Activated T-helper 1 cell treated with anti-CD3 and anti-CD28 coated beads, Interleukin-2, amount 50 U/mL, for 16 hours (primary cell): Measurements from ENCODE around the gene LRRTM4.

ENCODE experiments used
- DNase-seq, 2 donors: peaks; one replicate each; pipeline ENCODE4 v3.0.0-alpha.2; 2020; ENCODE audit warnings: low read depth in 1 of 2, low spot score in 1 of 2

The LRRTM4 gene

GRCh38 chr2:77521931-77522470 lies at the start of gene LRRTM4:
Gene LRRTM4 (minus strand): TSS chr2:77522376.
- DNase-seq: no peak

DNA sequence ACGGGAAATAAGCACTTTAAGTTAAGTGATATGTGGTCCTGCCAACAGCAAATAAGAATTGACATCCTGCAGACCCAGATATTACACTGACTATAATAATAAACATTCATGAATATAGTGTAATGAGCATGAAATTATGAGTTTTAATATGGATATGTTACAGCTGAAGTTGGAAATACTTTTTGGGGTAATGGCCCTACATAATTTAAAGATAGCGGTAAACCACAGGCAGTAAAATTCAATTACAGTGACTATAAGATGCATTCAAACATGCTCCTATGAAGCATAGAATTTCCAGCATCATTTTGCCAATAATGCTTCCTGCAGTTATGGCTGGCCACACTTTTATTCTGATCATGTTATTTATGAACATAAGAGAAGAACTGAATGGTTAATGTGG lies 49.4 kb upstream of the LRRTM4 start:
- no peak for DNase-seq

- no peak for DNase-seq
Measured at GRCh38 chr2:77567723-77568122, 45.5 kb upstream of the LRRTM4 start.

DNA sequence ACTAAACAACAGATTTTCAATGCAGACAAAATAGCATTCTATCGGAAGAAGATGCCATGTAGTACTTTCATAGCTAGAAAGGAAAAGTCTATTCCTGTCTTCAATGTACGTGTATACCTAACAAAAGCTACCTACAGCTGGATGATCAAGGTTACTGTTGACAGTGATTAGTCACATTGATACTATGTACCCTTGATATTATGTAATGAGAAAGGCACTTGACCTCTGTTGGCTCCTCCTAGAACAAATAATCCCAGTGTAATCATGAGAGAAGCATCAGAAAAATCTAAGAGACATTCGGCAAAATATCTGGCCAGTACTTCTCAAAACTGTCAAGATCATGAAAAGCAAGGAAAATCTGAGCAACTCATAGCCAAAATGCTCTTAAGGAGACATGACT lies 44.4 kb upstream of the LRRTM4 start:
- DNase-seq: no peak

- DNase-seq: no peak
Measured at GRCh38 chr2:77566131-77566530, 44.0 kb upstream of the LRRTM4 start.

- DNase-seq: no peak
Measured at GRCh38 chr2:77552956-77553355, 30.8 kb upstream of the LRRTM4 start.

GRCh38 chr2:77538031-77538430 lies 15.9 kb upstream of the LRRTM4 start:
- DNase-seq: no peak

DNA sequence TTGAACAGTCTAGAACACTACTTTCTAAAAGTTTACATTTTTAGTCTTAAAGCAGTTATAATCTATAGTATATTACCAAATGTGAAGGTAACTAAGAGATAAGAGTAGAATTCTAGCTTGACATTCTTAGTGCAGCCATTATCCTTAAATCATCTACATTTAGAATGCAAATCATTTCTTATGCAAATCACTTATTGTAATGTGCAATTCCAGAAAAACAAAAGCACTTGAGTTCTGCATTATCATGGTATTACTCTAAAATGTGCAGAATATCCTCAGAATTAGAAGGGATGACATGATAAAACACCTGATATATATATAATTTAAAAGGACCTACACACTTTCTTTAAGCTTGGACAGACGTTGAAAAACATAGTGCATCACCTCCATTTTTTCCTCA lies 712 bp upstream of the LRRTM4 start:
- DNase-seq: no peak

- no peak for DNase-seq
Measured at GRCh38 chr2:77521548-77521891, 656 bp downstream of the LRRTM4 start.

GRCh38 chr2:77520641-77521547 lies 1.3 kb downstream of the LRRTM4 start:
- no peak for DNase-seq

DNA sequence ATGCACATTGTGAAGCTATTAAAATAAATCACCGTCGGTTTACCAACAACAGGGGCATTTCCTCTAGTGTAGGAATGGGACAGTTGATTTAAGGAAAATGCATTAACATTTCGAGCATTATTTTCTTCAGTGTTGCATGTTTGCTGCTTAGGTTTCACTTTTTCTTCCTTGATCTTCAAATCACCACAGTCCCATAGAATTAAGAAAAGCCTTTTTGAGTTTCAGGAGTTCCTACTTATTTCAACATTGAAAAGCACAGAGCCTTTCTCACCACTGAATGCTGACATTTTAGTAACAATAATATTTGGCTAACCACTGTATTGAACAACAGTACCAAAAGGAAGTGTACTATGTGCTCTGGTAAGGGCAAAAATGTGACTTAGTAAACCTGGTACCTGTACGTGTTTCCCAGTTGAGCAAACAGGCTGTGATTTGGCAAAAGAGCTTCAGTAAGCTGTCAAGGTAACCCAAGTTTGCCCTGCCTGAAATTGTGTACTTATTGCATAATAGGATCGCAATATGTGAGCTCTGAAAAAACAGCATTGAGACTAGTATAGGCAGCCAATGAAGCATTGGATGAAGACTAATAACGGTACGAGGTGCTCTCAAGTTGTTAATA lies 2.2 kb downstream of the LRRTM4 start:
- no peak for DNase-seq

- no peak for DNase-seq
Measured at GRCh38 chr2:77519164-77519887, 2.9 kb downstream of the LRRTM4 start.

- DNase-seq: no peak
Measured at GRCh38 chr2:77518311-77518710, 3.9 kb downstream of the LRRTM4 start.

- no peak for DNase-seq
Measured at GRCh38 chr2:77513191-77513590, 9.0 kb downstream of the LRRTM4 start.

- no peak for DNase-seq
Measured at GRCh38 chr2:77512507-77512906, 9.7 kb downstream of the LRRTM4 start.

DNA sequence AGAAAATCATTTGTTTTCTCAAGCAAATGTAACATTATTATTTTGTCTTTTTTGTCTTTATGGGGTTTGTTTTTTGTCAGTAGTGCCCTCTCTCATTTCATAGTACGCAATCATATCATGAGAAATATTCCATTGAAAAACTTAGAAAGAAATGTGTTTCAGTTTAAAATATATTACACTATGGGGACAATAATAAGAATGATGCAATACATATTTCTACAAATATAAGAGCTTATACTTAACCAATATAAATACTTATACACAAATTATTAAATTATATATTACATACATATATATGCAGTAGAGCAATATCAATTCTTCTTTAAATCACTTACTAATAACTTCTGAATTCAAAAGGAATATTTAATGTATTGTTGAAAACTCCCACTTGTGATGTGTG lies 13.7 kb downstream of the LRRTM4 start:
- DNase-seq: no peak

- DNase-seq: no peak
Measured at GRCh38 chr2:77507657-77508056, 14.5 kb downstream of the LRRTM4 start.

DNA sequence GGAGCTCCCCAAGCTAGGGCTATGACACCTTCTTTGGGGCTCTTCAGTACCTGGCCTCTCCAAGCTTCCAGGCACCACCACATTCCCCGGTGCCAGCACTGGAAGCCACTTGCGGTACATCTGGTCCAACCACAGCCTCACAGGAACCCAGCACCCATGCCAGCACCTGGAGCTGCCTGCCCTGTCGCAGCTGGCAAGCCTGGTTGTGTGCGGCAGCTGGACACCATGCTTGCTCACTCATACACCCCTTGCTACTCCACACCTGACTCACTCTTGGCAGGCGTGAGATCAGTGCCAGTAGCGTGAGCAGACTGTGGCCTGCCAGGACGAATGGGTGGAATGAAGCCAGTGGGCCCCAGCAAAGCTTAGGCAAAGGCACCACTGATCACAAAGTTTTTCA lies 34.0 kb downstream of the LRRTM4 start:
- DNase-seq: no peak

DNA sequence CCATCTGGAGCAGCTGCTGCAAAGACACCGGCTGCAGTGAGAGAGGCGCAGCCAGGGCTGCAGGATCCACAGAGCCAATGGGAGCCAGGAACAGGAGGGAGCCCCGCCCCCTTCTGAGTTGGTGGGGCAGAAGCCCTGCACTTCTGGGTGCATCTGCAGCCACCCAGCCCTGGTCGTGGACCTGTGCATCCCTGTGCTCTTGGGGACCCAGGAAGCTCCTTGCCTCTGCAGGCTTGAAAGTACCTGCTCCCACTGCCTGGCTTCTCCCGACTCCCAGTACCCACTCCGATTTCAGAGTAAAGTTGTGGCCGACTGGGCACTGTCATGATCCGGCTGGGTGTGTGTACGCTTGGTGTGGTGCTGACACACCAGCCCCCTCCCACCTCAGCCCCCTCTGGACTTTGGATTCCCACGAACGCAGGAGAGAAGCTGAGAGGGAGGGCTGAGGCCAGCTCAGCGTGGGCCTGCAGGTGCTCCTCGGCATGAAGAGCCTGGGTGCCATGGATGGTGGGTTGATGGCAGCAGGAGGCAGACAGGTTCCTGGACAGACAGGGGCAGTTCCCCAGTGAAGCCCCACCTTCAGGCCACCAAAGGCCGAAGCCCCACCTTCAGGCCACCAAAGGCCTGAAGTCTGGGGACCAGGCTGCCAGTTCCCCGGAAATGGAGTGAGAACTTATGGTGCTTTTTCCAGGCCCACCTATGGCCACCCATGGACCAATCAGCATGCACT lies 34.9 kb downstream of the LRRTM4 start:
- DNase-seq: no peak

- no peak for DNase-seq
Measured at GRCh38 chr2:77484026-77484425, 38.1 kb downstream of the LRRTM4 start.

DNA sequence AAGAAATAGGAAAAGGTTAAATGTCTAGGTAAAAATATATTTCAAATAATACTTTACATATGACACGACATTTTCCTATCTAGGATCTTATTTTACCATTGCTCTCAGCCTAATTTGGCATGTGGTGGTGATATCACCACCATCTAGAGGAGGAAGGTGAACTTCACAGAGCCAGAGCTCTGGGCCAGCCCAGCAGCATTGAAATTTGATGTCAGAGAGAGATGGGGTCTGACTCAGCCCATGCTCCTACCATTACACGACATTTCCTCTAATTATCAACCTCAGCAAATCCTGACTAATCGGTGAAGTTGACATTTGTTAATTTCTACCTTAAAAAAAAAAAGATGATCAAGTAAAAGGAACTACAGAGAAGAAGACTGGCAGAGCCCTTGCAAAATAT lies 42.3 kb downstream of the LRRTM4 start:
- no peak for DNase-seq
